NCI-H2227 (cell line): Measurements from ENCODE around the gene LRRC8A.
"Not testable (repeated sequence)": the region's sequence is repeated elsewhere in the genome, so short reads cannot be mapped to it uniquely, and the experiment has no call there.

Experiments used
- DNase-seq: peaks from one replicate; lab custom pipeline; 2025; ENCODE audit not compliant: unreplicated experiment; lab: John Stamatoyannopoulos, UW

The LRRC8A gene

DNA sequence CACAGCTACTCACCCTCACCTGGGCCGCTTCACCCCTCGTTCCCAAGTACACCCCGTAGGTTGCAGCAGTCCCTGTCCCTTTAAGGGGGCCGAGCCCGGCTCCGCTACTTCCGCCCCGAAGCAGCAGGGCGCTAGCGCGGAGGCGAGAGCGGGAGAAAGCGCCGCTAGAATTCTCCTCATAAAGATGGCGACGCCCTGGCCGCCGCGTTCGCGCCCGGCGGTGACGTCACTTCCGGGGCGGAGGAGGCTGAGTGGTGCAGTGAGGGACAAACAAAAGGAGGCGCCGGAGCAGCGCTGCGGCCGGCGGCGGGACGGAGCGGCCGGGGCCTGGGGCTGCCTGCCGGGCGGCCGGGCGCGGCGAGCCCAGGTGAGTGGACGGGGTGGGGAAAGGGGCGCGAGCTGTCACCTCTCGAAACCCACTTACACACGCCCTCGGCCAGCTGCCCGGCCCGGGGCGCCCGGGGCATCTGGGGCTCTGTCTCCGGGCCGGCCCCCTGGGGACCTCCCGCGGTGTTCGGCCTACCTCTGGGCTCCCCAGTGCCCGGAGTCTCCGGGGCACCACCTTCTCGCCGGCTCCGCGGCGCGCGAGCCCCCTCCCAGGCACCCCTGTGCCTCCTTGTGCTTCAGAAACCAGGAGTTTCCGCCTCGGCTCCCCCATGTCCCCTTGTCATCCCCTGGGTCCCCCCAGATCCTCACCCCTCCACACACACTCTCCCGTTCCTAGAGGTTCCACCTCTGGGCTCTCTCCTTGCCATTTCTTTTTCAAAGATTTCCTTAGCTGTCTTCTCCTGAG is at the start of gene LRRC8A, which contains the start of gene KYAT1:
TSS of gene LRRC8A (plus strand) at position 250 of the 793 bp plus-strand sequence. CDS start 25,032 bp downstream, outside the sequence.
TSS of gene KYAT1 (minus strand) at position 67 of the 793 bp plus-strand sequence. CDS start 36,545 bp downstream, outside the sequence.
- DNase-seq = peak; percentile 96

DNA sequence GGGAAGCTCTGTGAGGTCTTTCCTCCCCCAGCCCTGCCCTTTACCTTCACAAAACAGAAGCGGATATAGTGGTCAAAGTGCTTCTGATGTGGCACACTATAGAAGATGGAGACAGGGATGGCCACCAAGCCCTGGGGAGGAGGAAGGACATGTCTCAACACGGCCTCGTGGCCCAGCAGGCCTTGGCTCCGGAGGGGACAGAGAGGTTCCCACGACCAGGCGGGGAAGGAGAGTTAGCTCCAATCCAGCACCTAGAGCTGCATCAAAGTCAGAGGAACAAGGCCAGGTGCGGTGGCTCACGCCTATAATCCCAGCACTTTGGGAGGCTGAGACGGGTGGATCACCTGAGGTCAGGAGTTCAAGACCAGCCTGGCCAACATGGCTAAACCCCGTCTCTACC is 48.2 kb upstream of the LRRC8A start:
- no peak for DNase-seq

DNA sequence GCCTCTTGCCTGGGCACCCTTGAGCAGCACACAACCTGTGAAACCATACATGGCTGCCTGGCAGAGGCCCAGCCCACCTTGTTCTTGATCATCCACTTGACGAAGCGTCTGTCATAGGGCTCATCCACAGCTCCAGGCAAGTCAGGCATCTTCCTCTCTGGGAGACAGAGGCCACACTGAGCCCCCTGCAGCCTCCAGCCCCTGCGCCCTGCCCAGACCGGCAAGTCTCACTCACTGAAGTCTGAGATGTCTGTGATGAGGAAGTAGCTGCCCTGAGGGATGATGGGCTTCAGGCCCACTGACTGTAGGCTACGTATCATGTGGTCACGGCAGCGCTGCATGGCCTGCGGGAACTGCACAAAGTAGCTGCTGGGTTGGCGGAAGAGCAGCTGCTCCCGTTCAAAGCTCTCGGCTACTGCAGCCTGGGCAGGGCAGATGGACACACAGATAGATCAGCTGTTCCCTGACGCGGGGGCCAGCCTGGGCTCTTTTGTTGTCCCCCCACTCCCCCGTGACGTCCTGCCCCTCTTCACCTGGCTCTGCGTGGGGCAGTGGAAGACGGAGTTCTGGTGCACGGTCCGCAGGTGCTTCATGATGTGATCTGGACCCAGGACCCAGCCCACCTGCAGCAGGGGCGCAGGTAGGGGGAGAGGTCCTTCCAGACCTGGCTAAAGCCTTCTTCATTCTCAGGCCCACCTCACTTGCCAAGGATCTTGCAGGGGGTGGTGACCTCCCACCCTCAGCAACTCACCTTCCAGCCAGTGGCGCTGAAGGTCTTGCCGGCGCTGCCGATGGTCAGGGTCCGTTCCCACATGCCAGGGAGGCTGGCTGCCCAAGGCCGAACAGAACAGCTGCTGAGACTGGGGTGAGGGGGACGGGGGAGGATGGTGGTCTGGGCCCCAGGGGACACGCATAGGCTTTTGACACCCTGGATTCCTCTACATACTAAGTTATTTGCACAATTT is 46.4 kb upstream of the LRRC8A start:
- DNase-seq = no peak

DNA sequence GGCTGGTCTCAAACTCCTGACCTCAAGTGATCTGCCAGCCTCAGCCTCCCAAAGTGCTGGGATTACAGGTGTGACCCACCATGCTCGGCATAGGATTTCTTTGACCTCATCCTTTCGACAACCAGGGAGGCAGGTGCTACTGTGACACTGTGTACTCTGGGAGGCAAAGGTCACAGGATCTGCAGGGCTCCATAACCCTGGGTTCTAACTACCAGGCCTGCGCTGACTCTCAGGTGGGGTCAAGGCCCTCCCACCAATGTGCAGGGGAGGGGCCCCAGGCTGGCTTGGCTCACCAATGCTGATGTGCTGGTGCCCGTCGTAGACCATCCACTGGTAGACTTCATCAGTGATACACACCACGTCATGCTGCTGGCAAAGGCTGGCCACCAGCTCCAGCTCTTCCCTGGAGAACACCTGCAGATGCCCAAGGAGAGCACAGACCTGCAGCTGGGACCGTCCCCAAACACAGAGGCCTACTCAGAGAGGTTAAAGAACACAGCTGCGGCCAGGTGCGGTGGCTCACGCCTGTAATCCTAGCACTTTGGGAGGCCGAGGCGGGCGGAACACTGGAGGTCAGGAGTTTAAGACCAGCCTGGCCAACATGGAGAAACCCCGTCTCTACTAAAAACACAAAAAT is 45.3 kb upstream of the LRRC8A start:
- DNase-seq = no peak

DNA sequence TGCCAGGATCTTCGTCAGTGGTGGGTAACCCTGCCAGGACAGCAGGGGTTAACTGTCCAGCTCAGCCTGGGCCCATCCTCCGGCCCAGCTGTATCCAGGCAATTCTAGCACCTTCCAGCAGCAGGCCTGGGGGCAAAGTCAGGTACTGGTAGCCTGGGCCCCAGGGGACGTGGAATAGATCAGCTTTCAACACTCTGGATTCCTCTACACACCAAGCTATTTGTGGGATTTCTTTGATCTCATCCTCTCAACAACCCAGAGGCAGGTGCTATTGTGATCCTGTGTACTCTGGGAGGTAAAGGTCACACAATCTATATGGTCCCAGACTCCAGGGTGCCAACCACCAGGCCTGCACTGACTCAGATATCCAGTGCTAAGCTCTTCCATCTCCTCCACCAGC is 43.6 kb upstream of the LRRC8A start:
- DNase-seq = no peak

DNA sequence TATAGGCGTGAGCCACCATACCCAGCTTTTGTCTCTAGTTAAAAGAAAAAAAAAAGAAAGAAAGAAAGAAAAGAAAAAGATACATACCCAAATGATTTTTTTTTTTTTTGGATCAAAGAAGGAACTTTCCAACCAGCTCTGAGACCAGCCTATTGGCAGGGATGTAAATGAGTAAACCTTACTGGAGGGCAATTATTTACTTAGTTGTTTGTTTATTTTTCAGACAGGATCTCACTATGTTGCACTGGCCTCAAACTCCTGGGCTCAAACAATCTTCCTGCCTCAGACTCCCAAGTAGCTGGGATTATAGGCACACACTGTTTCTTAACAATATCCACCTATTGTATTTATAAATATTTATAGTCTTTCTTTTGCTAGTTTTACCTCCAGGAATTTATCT is 41.4 kb upstream of the LRRC8A start:
- no peak for DNase-seq

DNA sequence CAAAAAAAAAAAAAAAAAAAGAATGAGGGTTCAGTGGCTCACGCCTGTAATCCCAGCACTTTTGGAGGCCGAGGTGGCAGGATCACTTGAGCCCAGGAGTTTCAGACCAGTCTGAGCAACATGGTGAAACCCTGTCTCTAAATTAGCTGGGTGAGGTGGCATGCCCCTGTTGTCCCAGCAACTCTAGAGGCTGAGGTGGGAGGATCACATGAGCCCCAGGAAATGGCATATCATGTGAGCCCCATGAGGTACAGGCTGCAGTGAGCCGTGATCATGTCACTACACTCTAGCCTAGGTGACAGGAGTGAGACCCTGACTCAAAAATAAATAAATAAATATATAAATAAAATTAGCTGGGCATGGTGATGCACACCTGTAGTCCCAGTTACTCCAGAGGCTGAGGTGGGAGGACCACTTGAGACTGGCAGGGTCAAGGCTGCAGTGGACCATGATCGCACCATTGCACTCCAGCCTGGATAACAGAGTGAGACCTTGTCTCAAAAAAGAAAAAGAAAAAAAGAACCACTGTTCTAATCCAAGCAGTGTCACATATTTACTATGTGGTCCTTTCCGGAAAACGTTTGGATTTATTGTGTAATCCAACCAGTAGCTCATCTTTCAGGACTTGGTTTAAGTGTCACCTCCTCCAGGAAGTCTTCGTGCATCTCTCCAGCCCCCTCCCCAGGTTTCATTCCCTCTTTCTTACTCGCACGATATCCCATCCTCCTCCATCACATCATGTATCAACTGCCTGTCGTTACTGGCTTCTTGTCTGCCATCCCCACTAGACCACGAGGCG is 40.0 kb upstream of the LRRC8A start:
- no peak for DNase-seq

DNA sequence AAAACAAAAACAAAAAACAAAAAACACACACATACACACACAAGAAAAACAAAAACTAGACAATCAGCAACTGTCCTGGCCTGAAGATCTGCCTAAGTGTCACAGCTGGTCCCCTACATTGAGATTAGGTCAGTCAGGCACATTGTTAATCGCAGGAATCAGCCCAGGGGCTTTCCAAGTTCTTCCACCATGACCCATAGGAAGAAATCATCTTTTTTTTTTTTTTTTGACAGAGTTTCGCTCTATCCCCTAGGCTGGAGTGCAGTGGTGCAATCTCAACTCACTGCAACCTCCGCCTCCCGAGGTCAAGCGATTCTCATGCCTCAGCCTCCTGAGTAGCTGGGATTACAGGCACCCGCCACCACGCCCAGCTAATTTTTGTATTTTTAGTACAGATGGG is 38.8 kb upstream of the LRRC8A start:
- not testable (repeated sequence) for DNase-seq

DNA sequence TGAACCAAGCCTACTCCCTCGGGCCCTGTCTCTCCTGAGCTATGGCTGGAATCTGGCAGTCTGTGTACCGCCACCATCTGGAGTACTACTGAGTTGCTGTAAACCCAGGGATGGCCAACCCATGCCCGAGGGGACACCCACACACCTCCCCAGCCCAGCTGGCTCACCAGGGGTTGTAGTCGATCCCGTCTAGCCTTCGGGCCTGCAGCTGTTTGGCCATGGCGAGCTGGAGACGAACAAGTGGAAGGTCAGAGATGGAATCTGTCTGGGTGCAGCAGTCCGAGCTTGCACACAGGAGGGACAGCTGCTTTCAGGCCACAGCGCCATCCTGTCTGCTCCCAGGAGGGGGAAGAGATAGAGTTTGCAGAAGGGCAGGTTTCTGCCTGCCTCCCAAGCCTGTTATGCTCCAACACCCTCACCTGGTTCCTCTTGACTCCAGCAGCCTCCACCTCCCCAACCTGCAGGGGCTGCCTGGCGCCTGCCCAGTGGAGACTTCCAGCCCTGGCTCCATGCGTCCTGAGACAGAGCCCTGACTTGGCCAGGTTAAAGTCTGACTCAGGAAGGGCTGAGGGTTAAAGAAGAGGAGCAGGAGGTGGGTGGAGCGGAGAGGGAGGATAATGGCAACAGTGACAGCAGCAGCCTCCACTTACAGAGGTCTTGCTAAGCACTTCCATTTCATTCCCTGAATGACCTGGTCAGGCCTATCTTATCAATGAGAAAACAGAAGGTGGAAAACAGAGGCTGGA is 36.6 kb upstream of the LRRC8A start:
- DNase-seq = no peak

DNA sequence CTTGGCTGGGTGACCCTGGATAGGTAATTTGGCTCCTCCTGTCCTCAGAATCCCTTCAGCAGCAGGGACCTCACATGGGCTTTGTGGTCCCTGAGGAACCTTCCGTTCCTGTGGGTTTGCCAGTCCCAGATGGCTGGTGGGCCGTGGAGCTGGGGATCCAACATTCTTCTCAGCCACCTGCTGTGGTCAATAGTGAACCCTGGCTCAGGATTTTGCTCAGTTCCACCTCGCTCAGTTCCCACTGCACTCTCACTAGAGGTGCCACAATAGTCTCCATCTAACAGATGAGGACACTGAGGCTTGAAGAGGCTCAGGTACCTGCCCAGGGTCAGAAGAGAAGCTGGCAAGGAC is 35.3 kb upstream of the LRRC8A start:
- no peak for DNase-seq

DNA sequence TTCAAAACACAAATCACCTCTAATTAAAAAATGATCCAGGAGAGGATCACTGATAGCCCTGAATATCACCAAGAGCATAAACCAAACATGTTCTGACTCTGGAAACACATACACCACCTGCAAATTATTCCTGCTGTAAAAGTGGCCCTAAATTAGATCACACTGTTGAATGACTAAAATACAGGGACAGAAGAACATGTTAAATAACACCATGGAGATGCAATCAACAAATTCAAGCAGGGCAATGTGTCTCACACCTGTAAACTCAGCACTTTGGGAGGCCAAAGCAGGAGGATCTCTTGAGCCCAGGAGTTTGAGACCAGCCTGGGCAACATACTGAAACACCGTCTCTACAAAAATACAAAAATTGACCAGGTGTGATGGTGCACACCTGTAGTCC is 34.1 kb upstream of the LRRC8A start:
- DNase-seq = no peak

DNA sequence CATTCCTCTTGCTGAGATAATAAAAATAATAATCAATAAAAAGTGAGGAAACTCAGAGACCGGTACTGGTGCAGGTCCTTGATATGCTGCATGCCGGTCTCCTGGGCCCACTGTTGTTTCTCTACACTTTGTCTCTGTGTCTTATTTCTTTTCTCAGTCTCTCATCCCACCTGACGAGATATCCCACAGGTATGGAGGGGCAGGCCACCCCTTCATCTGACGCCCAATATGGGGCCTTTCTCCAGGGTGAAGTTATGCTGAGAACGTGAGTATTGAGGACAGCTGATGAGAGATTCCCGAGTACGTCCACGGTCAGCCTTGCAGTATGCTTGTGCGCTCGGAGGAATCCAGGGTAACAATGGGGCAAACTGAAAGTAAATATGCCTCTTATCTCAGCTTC is 30.9 kb upstream of the LRRC8A start:
- DNase-seq = not testable (repeated sequence)

DNA sequence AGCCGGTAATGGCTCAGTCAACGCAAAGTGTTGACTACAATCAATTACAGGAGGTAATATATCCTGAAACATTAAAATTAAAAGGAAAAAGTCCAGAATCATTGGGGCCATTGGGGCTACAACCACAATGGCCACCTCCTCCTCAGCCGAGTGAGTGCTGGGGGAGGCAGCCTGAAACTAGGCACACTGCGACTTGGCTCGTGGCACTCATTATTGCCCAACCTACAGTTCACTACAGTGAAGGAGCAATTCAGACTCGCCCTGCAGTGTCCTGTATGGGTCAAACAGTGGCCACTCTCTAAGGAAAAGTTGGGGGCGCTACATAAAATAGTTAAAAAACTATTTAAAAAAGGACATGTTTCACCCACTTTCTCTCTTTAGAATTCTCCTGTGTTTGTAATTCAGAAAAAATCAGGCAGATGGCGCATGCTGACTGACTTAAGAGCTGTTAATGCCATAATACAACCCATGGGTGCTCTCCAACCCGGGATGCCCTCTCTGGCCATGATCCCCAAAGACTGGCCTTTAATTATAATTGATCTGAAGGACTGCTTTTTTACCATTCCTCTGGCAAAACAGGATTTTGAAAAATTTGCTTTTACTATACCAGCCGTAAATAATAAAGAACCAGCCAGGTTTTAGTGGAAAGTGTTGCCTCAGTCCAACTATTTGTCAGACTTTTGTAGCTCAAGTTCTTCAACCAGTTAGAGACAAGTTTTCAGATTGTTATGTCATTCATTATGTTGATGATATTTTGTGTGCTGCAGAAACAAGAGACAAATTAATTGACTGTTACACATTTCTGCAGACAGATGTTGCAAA is 29.9 kb upstream of the LRRC8A start:
- DNase-seq = not testable (repeated sequence)

DNA sequence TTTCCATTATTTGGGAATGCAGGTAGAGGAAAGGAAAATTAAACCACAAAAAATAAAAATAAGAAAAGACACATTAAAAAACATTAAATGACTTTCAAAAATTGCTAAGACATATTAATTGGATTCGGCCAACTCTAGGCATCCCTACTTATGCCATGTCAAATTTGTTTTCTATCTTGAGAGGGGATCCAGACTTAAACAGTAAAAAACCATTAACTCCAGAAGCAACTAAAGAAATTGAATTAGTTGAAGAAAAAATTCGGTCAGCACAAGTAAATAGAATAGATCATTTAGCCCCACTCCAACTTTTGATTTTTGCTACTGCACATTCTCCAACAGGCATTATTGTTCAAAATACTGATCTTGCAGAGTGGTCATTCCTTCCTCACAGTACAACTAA is 29.3 kb upstream of the LRRC8A start:
- not testable (repeated sequence) for DNase-seq

DNA sequence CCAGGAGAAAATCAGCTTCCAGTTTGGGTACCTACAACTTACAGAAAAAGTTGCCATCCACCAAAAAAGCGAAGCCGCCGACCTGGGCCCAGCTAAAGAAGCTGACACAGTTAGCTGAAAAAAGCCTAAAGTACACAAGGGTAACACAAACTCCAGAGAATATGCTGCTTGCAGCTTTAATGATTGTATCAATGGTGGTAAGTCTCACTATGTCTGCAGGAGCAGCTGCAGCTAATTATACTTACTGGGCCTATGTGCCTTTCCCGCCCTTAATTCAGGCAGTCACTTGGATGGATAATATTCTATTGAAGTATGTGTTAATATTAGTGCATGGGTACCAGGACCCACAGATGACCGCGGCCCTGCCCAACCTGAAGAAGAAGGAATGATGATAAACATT is 27.5 kb upstream of the LRRC8A start:
- DNase-seq = not testable (repeated sequence)

DNA sequence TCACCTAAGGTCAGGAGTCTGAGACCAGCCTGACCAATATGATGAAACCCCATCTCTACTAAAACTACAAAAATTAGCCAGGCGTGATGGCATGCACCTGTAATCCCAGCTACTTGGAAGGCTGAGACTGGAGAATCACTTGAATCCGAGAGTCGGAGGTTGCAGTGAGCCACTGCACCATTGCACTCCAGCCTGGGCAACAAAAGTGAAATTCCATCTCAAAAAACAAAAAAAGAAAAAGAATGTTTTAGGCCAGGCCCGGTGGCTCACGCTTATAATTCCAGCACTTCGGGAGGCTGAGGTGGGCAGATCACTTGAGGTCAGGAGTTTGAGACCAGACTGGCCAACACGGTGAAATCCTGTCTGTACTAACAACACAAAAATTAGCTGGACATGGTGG is 23.5 kb upstream of the LRRC8A start:
- not testable (repeated sequence) for DNase-seq

DNA sequence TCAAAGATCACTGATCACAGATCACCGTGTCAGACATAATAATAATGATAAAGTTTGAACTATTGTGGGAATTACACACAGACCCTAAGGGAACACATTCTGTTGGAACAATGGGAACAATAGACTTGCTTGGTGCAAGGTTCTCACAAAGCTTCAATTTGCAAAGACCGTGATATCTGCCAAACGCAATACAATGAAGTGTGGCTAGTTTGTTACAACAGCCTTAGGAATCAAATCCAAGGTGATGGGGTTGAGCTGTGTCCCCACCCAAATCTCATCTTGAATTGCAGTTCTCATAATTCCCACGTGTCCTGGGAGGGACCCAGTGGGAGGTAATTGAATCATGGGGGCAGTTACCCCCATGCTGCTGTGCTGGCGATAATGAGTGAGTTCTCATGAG is 21.0 kb upstream of the LRRC8A start:
- DNase-seq = no peak

DNA sequence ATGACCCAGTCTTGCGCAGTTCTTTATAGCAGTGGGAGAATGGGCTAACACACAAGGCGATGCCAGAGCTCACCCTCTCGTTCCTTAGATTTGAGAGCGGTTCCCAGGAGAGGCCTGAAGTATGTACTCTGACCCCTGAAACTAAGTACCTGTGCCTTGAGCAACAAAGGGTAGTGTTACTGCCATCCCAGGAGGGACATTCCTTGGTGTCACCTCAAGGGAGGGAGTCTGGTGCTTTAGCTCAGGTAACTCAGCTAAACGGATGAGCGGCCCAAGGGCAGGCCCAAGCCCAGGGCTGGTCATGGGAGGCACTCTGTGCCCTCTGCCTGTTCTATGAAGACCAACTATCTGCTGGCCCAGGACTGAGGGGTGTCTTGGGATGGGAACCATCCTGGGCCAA is 20.4 kb upstream of the LRRC8A start:
- DNase-seq = no peak

DNA sequence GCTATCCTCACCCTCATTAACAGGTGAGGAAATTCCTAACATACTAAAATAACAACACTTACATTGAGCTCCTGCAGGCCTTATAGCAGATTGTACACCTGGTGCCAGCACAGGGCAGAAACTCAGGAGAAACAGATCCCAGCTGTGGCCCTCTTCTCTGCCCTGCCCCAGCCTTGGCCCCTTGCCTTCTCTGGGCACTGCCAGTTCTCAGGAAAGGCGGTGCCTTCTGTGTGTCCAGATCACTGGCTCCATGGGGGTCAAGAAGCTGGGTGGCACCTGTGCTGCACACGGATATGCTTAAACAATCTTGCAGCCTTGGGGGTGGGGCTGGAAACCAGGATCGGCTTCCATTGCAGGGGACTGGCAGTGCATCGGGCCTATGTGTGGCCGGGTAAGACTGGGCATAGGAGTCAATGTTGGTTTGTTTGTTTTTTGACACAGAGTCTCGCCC is 19.5 kb upstream of the LRRC8A start:
- no peak for DNase-seq
